ENCODE data around the gene CREBL2. TPM values are rescaled to one million over a fixed set of nuclear protein-coding genes. Genes with fewer than 3 reads are reported as not detected.
"Not testable (repeated sequence)": the region's sequence is repeated elsewhere in the genome, so short reads cannot be mapped to it uniquely, and the experiment has no call there.

CREBL2 gene
- total RNA-seq, 1 experiment from 2014 or later, result 20.4 TPM

DNA sequence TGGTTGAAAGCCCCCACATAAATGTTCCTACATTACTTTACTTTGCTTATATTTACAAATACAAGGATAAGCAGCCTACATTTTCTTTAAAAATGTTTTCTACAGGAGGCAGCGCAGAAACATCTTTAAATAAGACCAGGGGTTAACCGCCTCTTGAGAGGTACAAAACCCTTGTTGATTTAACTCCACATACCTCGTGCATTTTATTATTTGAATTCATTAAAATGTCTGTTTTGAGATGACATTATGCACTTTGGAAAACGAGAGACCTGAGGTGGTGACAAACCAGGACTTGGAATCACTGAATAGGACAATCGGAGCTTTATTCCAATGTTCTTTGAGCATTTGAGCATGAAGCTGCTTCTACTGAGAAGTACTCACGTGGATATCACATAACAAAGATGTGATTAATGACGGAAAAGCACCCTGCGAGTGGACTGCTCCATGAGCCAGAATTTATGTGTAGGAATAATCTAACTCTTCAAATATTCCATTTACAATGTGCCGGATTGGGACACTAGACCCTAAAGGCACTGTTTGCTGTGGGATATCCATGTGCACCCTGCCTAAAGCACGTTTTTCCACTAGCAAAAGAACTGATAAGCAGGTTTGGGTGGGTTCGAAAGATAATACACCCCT lies 48.3 kb upstream of the CREBL2 start:
- CTCF ChIA-PET, result interaction anchor here (0.7 to 1.2 kb wide), 4 partner anchors 36 to 187 kb away, joined by 3 to 5 read pairs (median 3); no protein-coding TSS in a partner anchor
- TSS peak; percentile 16 for BruUV-seq (replicated peaks)
- TF ChIP-seq, protein P1, sequence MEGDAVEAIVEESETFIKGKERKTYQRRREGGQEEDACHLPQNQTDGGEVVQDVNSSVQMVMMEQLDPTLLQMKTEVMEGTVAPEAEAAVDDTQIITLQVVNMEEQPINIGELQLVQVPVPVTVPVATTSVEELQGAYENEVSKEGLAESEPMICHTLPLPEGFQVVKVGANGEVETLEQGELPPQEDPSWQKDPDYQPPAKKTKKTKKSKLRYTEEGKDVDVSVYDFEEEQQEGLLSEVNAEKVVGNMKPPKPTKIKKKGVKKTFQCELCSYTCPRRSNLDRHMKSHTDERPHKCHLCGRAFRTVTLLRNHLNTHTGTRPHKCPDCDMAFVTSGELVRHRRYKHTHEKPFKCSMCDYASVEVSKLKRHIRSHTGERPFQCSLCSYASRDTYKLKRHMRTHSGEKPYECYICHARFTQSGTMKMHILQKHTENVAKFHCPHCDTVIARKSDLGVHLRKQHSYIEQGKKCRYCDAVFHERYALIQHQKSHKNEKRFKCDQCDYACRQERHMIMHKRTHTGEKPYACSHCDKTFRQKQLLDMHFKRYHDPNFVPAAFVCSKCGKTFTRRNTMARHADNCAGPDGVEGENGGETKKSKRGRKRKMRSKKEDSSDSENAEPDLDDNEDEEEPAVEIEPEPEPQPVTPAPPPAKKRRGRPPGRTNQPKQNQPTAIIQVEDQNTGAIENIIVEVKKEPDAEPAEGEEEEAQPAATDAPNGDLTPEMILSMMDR (IDR thresholded peaks at IDR 0.05; ENCODE audit: unreplicated experiment), result no peak
- peak overlapping the region; percentile 93 for H3K27ac Mint-ChIP-seq (ENCODE audit: unreplicated experiment)
- H3K4me3 Mint-ChIP-seq (ENCODE audit: low read depth, unreplicated experiment), result peak overlapping the region; percentile 66
- H3K36me3 Mint-ChIP-seq (ENCODE audit: insufficient read depth, unreplicated experiment), result peaks cover 38% of the 10 kb centered on the region
- peaks cover 21% of the 10 kb centered on the region for H3K4me1 Mint-ChIP-seq (ENCODE audit: low read depth, unreplicated experiment)
- DNase-seq, result no peak
- H3K9me3 Mint-ChIP-seq (ENCODE audit: low read depth, unreplicated experiment), result no peaks in the 10 kb centered on the region
- intact Hi-C loops (cut with micrococcal nuclease; ENCODE audit: unreplicated experiment), result loop anchor here (5.0 kb wide), 4 partner anchors 94 to 166 kb away; partner anchors contain the start of gene CDKN1B
- H3K27me3 Mint-ChIP-seq (ENCODE audit: unreplicated experiment), result no peaks in the 10 kb centered on the region

DNA sequence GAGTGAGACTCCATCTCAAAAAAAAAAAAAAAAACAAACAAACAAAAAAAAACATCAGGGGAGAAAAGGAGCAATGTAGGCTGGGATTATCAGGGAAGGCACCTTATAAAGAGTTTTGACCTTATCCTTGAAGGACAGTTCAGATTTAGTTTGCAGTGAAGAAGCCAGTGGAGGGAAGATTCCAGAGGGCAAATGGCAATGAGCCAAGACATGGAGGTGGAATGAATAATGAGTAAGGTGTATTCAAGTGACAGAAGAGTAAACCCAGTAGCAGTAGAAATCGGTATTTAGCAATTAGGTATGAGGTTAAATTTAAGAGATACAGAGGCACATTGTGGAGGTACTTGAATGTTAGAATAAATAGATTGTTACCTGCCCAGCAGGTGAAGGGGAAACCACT lies 46.8 kb upstream of the CREBL2 start:
- no peak overlapping the region for H3K27ac Mint-ChIP-seq (ENCODE audit: unreplicated experiment)
- peaks cover 7% of the 10 kb centered on the region for H3K4me1 Mint-ChIP-seq (ENCODE audit: low read depth, unreplicated experiment)
- no peaks in the 10 kb centered on the region for H3K27me3 Mint-ChIP-seq (ENCODE audit: unreplicated experiment)
- CTCF ChIA-PET, result no interaction called here
- intact Hi-C loops (cut with micrococcal nuclease; ENCODE audit: unreplicated experiment), result loop anchor here (1.0 to 5.0 kb wide), 5 partner anchors 92 to 189 kb away; partner anchors contain the start of gene CDKN1B
- TF ChIP-seq, protein P1 (IDR thresholded peaks at IDR 0.05; ENCODE audit: unreplicated experiment), result no peak
- no peak overlapping the region for H3K4me3 Mint-ChIP-seq (ENCODE audit: low read depth, unreplicated experiment)
- no peaks in the 10 kb centered on the region for H3K9me3 Mint-ChIP-seq (ENCODE audit: low read depth, unreplicated experiment)
- peaks cover 33% of the 10 kb centered on the region for H3K36me3 Mint-ChIP-seq (ENCODE audit: insufficient read depth, unreplicated experiment)
- BruUV-seq (replicated peaks), result no TSS peak
- no peak for DNase-seq

DNA sequence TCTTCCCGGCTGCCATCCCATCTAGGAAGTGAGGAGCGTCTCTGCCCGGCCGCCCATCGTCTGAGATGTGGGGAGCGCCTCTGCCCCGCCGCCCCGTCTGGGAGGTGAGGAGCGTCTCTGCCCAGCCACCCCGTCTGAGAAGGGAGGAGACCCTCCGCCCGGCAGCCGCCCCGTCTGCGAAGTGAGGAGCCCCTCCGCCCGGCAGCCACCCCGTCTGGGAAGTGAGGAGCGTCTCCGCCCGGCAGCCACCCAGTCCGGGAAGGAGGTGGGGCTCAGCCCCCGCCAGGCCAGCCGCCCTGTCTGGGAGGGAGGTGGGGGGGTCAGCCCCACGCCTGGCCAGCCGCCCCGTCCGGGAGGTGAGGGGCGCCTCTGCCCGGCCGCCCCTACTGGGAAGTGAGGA lies 45.7 kb upstream of the CREBL2 start:
- H3K27ac Mint-ChIP-seq (ENCODE audit: unreplicated experiment); H3K27me3 Mint-ChIP-seq (ENCODE audit: unreplicated experiment); H3K9me3 Mint-ChIP-seq (ENCODE audit: low read depth, unreplicated experiment); BruUV-seq (replicated peaks); CTCF ChIA-PET; DNase-seq; H3K4me1 Mint-ChIP-seq (ENCODE audit: low read depth, unreplicated experiment); intact Hi-C loops (cut with micrococcal nuclease; ENCODE audit: unreplicated experiment); H3K4me3 Mint-ChIP-seq (ENCODE audit: low read depth, unreplicated experiment): not testable (repeated sequence)
- peaks cover 23% of the 10 kb centered on the region for H3K36me3 Mint-ChIP-seq (ENCODE audit: insufficient read depth, unreplicated experiment)

DNA sequence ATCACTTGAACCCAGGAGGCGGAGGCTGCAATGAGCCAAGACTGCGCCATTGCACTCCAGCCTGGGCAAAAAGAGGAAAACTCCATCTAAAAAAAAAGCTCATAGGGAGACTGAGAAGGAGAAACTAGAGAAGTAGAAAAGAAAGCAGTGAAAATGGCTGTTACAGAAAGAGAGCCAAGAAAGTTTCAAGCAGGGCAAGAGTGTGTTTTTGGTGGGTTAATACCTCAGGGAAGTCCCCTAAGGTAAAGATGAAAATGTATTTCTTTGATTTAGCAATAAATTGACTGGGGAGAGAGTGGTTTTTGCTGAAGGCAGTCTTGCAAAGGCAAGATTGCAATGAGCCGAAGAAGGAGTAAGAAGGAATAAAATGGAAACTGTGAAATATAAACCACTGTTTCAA lies 39.0 kb upstream of the CREBL2 start:
- BruUV-seq (replicated peaks), result no TSS peak
- no peak for DNase-seq
- Mint-ChIP-seq H3K4me3 (ENCODE audit: low read depth, unreplicated experiment) (no peak overlapping the region), H3K4me1 (ENCODE audit: low read depth, unreplicated experiment) (no peaks in the 10 kb centered on the region), H3K27ac (ENCODE audit: unreplicated experiment) (no peak overlapping the region), H3K27me3 (ENCODE audit: unreplicated experiment) (no peaks in the 10 kb centered on the region), H3K36me3 (ENCODE audit: insufficient read depth, unreplicated experiment) (no peaks in the 10 kb centered on the region), H3K9me3 (ENCODE audit: low read depth, unreplicated experiment) (no peaks in the 10 kb centered on the region)
- CTCF ChIA-PET, result no interaction called here
- intact Hi-C loops (cut with micrococcal nuclease; ENCODE audit: unreplicated experiment), result no loop called here
- TF ChIP-seq, protein P1 (IDR thresholded peaks at IDR 0.05; ENCODE audit: unreplicated experiment), result no peak

DNA sequence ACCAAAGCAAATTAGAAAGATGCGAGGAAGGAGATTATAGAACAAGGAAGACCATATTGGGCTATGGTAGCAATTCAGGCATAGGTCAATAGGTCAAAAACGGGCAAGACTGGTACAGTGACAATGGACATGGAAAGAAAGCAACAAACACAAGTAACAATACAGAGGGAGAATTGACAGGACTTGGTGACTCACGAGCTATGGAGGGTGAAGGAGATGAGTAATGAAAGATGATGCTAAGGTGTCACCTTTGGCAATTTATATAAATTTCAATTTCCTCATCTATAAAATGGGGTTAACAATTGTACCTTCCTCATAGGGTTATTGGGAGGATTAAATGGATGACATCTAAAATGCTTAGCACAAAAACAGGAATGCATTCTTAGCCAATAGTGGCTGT lies 33.9 kb upstream of the CREBL2 start:
- H3K4me3 Mint-ChIP-seq (ENCODE audit: low read depth, unreplicated experiment), result no peak overlapping the region
- no peak for DNase-seq
- no peak overlapping the region for H3K27ac Mint-ChIP-seq (ENCODE audit: unreplicated experiment)
- H3K27me3 Mint-ChIP-seq (ENCODE audit: unreplicated experiment), result no peaks in the 10 kb centered on the region
- intact Hi-C loops (cut with micrococcal nuclease; ENCODE audit: unreplicated experiment), result no loop called here
- no TSS peak for BruUV-seq (replicated peaks)
- TF ChIP-seq, protein P1 (IDR thresholded peaks at IDR 0.05; ENCODE audit: unreplicated experiment), result no peak
- peaks cover 2% of the 10 kb centered on the region for H3K4me1 Mint-ChIP-seq (ENCODE audit: low read depth, unreplicated experiment)
- H3K36me3 Mint-ChIP-seq (ENCODE audit: insufficient read depth, unreplicated experiment), result no peaks in the 10 kb centered on the region
- H3K9me3 Mint-ChIP-seq (ENCODE audit: low read depth, unreplicated experiment), result no peaks in the 10 kb centered on the region
- CTCF ChIA-PET, result no interaction called here

DNA sequence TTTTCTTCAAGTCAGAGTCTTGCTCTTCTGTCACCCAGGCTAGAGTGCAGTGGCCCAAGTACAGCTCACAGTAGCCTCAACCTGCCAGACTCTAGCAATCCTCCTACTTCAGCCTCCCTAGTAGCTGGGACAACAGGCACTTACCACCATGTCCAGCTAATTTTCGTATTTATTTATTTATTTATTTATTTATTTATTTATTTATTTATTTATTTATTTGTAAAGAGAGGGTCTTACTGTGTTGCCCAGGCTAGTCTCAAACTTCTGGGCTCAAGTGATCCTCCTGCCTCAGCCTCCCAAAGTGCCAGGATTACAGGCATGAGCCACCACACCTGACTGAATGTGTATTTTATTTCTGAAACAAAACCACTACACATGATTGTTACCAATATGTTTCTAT lies 31.0 kb upstream of the CREBL2 start:
- not testable (repeated sequence) for H3K36me3 Mint-ChIP-seq (ENCODE audit: insufficient read depth, unreplicated experiment); BruUV-seq (replicated peaks)

More for the DNA sequence above, 31.0 kb upstream of the CREBL2 start:
- peaks cover 30% of the 10 kb centered on the region for H3K4me1 Mint-ChIP-seq (ENCODE audit: low read depth, unreplicated experiment)
- H3K27me3 Mint-ChIP-seq (ENCODE audit: unreplicated experiment); H3K27ac Mint-ChIP-seq (ENCODE audit: unreplicated experiment); DNase-seq; H3K9me3 Mint-ChIP-seq (ENCODE audit: low read depth, unreplicated experiment); H3K4me3 Mint-ChIP-seq (ENCODE audit: low read depth, unreplicated experiment); intact Hi-C loops (cut with micrococcal nuclease; ENCODE audit: unreplicated experiment); CTCF ChIA-PET: not testable (repeated sequence)
